ENCODE data around the gene DNAJB11. TPM values are rescaled to one million over a fixed set of nuclear protein-coding genes. Genes with fewer than 3 reads are reported as not detected.

The DNAJB11 gene
- total RNA-seq, 2 donors from 2014 or later: 37.0 to 39.5 TPM

GRCh38 chr3:186589856-186590579 lies 19.5 kb downstream of the DNAJB11 start:
- intact Hi-C loops (cut with DNase I): no loop called here
- DNase-seq (ENCODE audit: low spot score): no peak

- intact Hi-C loops (cut with DNase I): no loop called here
- no peak for DNase-seq (ENCODE audit: low spot score)
These were observed 20.2 kb downstream of the DNAJB11 start for GRCh38 chr3:186590580-186591295.

DNA sequence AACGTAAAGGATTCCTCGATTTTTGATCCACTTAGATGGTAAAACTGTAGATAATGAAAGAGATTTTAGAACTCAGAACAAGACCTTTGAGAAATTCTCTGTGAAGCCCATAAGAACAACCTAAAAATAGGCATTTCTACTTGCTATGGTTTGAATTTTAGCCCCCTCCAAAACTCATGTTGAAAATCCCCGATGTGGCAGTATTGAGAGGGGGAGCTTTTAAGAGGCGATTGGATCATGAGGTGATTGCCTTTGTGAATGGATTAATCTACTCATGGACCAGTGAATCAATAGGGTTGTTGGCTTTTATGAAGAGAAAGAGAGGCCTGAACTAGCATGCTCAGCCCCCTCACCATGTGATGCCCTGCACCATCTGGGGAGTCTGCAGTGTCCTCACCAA lies 22.2 kb downstream of the DNAJB11 start:
- intact Hi-C loops (cut with DNase I): no loop called here
- DNase-seq (ENCODE audit: low spot score): no peak

DNA sequence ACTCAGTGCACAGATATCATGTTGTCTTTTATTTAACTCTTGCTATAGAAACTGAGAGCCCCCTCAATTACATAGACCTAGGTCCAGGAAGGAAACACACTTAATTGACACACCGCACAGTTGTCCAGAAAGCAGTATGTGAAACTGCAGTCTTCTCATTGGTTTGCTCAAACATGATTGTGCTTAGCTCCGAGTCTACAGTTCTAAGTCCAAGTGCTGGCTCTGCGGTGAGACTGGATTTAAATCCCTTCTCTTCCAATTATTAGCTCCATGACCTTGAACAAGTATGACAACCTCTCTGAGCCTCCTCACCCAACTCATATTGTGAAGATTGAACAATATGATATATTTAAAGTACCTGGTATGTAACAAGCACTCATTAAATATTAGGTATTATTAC lies 23.3 kb downstream of the DNAJB11 start:
- DNase-seq (ENCODE audit: low spot score): no peak
- intact Hi-C loops (cut with DNase I): no loop called here

GRCh38 chr3:186594591-186595113 lies 24.1 kb downstream of the DNAJB11 start:
- intact Hi-C loops (cut with DNase I): no loop called here
- no peak for DNase-seq (ENCODE audit: low spot score)

DNA sequence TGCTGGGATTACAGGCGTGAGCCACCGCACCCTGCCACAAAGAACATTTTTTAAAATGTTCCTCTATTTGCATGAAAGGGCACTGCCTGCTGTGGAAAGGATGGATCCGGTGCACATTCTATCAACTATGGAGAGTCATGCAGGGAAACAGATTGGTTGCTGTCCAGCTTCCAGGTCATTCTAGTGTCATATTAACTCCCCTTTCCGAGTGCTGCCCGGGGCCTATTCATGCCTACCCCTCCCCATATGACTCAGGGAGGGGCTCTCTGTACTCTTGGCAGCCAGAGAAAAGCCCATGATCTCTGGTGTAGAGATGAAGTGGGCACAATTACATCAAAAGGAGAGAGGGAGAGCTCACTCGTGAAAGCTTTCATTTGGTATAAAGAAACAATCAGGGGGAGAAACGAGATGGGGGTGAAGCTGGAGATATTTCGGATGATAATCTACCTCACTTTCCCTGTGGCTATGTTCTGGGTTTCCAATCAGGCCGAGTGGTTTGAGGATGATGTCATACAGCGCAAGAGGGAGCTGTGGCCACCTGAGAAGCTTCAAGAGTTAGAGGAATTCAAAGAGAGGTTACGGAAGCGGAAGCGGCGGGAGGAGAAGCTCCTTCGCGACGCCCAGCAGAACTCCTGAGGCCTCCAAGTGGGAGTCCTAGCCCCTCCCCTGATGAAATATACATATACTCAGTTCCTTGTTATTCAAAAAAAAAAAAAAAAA lies 26.2 kb downstream of the DNAJB11 start:
- DNase-seq (ENCODE audit: low spot score): no peak
- intact Hi-C loops (cut with DNase I): no loop called here

- intact Hi-C loops (cut with DNase I): no loop called here
- no peak for DNase-seq (ENCODE audit: low spot score)
These were observed 27.7 kb downstream of the DNAJB11 start for GRCh38 chr3:186598108-186598784.

- intact Hi-C loops (cut with DNase I): no loop called here
- no peak for DNase-seq (ENCODE audit: low spot score)
These were observed 28.2 kb downstream of the DNAJB11 start for GRCh38 chr3:186598794-186599141.

DNA sequence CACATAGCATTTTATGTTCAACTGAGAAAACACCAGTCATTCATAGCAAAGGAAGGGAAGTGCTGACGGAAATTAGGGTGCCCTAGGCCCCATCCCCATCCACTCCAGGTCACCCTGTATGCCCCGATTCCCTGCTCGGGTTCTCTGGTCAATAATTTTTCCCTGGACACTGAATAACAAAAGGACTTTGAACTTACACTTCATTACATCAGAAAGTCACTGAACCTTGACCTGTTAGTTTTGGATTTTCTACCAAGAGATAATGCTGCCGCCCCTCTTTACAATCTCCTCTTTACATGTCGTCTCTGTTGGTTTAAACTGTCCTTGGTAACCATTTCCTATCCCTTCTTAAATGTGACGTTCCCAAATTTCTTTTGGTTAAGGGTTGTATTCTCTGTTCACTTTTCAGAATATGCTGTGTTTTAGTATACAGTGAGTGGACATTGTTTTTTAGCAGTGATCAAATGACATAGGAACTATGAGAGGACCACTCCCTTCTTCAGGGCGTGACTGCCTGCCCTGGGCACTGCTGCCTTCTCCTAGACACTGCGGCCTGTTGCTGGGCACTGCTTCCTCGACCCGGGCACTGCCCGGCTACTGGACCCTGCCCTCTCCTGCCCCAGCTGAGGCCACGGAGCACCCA lies 28.7 kb downstream of the DNAJB11 start:
- intact Hi-C loops (cut with DNase I): no loop called here

DNA sequence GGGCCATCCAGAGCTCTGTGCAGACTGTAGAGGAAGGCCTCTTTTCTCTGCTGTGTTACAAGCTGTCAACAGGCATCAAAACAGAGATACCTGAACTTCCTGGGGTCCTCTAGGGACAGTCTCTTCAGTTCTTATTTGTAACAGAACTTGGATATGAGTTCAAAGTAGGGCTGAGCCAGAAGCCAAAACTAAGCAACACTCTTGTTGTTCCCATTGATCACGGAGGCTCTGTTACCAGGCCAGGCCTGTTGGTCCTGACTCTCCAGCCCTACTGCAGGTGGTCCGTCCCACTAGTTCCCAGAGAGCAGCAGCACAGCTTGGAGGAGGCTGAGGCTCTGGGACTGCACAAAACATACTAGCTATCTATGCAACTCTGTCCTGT lies 29.3 kb downstream of the DNAJB11 start:
- intact Hi-C loops (cut with DNase I): no loop called here
- DNase-seq (ENCODE audit: low spot score): no peak

More for the DNA sequence above, 28.7 kb downstream of the DNAJB11 start:
- no peak for DNase-seq (ENCODE audit: low spot score)

DNA sequence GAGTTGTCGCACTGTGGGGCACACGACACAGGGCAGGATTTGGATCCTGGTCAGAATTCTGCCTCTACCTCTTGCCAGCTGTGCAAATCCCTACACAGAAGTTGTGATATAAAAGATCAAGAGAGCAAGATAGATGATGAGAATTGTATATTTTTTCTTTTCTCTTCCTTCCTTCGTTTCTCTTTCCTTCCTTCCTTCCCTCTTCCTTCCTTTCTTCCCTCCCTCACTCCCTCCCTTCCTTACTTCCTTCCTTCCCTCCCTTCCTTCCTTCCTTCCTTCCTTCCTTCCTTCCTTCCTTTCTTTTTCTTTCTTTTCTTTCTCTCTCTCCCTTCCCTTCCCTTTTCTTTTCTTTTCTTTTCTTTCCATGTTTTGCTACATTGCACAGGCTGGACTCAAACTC lies 30.4 kb downstream of the DNAJB11 start:
- intact Hi-C loops (cut with DNase I): no loop called here
- DNase-seq (ENCODE audit: low spot score): no peak

DNA sequence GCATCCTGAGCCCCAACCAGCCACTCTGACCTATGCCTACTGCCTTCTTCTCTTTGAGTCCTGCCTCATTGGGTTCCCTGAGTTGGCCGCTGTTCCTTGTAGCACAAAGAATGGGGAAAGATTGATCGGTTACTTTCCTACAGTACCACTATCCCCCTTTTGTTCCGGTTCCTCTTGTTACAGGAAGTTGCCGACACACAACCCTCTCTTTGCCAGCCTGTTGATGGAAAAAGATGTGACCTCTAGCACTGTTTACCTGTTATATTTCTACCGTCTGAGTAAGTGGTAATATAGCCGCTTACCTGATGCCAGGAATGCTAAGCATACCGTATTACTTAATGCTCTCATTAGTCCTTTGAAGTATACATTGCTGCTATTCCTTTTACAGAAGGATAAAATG lies 32.6 kb downstream of the DNAJB11 start:
- intact Hi-C loops (cut with DNase I): no loop called here
- no peak for DNase-seq (ENCODE audit: low spot score)

GRCh38 chr3:186605078-186605477 lies 34.6 kb downstream of the DNAJB11 start:
- DNase-seq (ENCODE audit: low spot score): no peak
- intact Hi-C loops (cut with DNase I): no loop called here

GRCh38 chr3:186605561-186606545 lies 35.3 kb downstream of the DNAJB11 start:
- no peak for DNase-seq (ENCODE audit: low spot score)
- intact Hi-C loops (cut with DNase I): no loop called here

GRCh38 chr3:186608624-186609215 lies 38.2 kb downstream of the DNAJB11 start:
- no peak for DNase-seq (ENCODE audit: low spot score)
- intact Hi-C loops (cut with DNase I): no loop called here

GRCh38 chr3:186609247-186609868 lies 38.8 kb downstream of the DNAJB11 start:
- intact Hi-C loops (cut with DNase I): no loop called here
- DNase-seq (ENCODE audit: low spot score): no peak

DNA sequence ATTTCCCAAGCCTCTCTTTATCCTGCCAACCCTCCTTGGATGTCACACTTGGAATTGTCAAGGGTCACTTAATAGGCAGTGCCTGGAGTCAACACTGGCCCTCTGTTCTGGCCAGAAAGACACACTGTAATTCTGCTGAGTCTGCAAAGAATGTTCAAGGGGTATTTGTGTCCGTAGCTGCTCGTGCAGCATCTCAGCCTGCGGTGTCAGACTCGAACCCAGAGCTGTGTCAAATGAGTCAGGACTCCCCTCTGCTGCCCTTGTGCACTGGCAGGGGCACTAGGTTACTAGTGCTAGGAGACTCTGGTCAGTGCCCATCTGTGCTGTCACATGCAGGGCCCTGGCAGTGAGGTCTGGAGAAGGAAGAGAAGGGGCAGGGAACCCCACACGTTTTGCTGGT lies 41.5 kb downstream of the DNAJB11 start:
- no peak for DNase-seq (ENCODE audit: low spot score)
- intact Hi-C loops (cut with DNase I): loop anchor here in 1 of 2 donors (10.0 kb wide), 1 partner anchor 213 kb away; no protein-coding TSS in a partner anchor

Data from posterior vena cava (tissue), 2 donors.